H1 (cell line): ENCODE data around the gene ZNF512B.

Experiments
- ATF2 ChIP-seq: IDR thresholded peaks from 2 replicates; pipeline ENCODE4 v1.6.1; 2012; ENCODE audit warnings: low read length, inconsistent platforms
- BCL11A ChIP-seq, 2 experiments: IDR thresholded peaks; one replicate each; pipeline ENCODE4 v1.6.1; 2011; ENCODE audit warnings: low read depth in 2 of 2, low read length in 2 of 2, mild to moderate bottlenecking in 2 of 2
- CTCF ChIP-seq, 3 experiments: IDR thresholded peaks; 1 replicate in 2 of 3; 2 replicates in 1 of 3; pipeline versions ENCODE4 v1.5.1 to v1.6.1; 2011; ENCODE audit warnings: low read length in 3 of 3, mild to moderate bottlenecking in 3 of 3, inconsistent platforms in 2 of 3, low read depth in 1 of 3, moderate library complexity in 1 of 3; ENCODE audit not compliant: insufficient read depth in 1 of 3; ENCODE audit errors: control extremely low read depth in 1 of 3
- E2F6 ChIP-seq: IDR thresholded peaks from 2 replicates; pipeline ENCODE4 v1.6.1; 2012; ENCODE audit warnings: inconsistent platforms
- EGR1 ChIP-seq: IDR thresholded peaks from 2 replicates; pipeline ENCODE4 v1.6.1; 2011; ENCODE audit warnings: low read depth, low read length, borderline replicate concordance
- EZH2 ChIP-seq: fragments of 200-600 bp; sonication (generic); IDR thresholded peaks from 2 replicates; pipeline ENCODE4 v1.7.1; 2012; ENCODE audit warnings: low read depth, mild to moderate bottlenecking, moderate library complexity, low read length, inconsistent platforms; ENCODE audit not compliant: severe bottlenecking
- POLR2A ChIP-seq, 2 experiments: IDR thresholded peaks; 1 replicate in 1 of 2; 2 replicates in 1 of 2; pipeline ENCODE4 v1.6.1; 2011; ENCODE audit warnings: low read depth in 2 of 2, low read length in 2 of 2, mild to moderate bottlenecking in 2 of 2; ENCODE audit errors: control extremely low read depth in 1 of 2
- RNF2 ChIP-seq: fragments of 200-900, 300-1000 bp; sonication (generic); IDR thresholded peaks from 2 replicates; pipeline ENCODE4 v1.7.1; 2016; ENCODE audit warnings: borderline replicate concordance, low read depth, mild to moderate bottlenecking, antibody characterized with exemption, low read length; ENCODE audit not compliant: poor library complexity, severe bottlenecking; ENCODE audit errors: missing control alignments
- SAP30 ChIP-seq: fragments of 300-600 bp; sonication (generic); IDR thresholded peaks from 2 replicates; pipeline ENCODE4 v1.7.1; 2012; ENCODE audit warnings: low read length, moderate library complexity, mild to moderate bottlenecking, inconsistent platforms; ENCODE audit not compliant: insufficient read depth, insufficient replicate concordance
- SP1 ChIP-seq: IDR thresholded peaks from 2 replicates; pipeline ENCODE4 v1.6.1; 2011; ENCODE audit warnings: low read depth, low read length
- SP2 ChIP-seq: IDR thresholded peaks from 2 replicates; pipeline ENCODE4 v1.6.1; 2012; ENCODE audit warnings: mild to moderate bottlenecking, low read length, inconsistent platforms
- SP4 ChIP-seq: IDR thresholded peaks from 2 replicates; pipeline ENCODE4 v1.6.1; 2012; ENCODE audit warnings: low read length, inconsistent platforms
- ZNF274 ChIP-seq: IDR thresholded peaks from 2 replicates; pipeline ENCODE4 v1.7.0; 2012; ENCODE audit warnings: low read length, borderline replicate concordance; ENCODE audit errors: extremely low read depth

- TF ChIP-seq CTCF (IDR thresholded peaks at IDR 0.05; ENCODE audit: control extremely low read depth in 1 of 3, insufficient read depth in 1 of 3, low read depth in 1 of 3, low read length in 3 of 3) (no peak), EZH2 (no peak), BCL11A (IDR thresholded peaks at IDR 0.05; ENCODE audit: low read depth in 2 of 2, low read length in 2 of 2) (no peak), POLR2A (IDR thresholded peaks at IDR 0.05; ENCODE audit: control extremely low read depth in 1 of 2, low read depth in 2 of 2, low read length in 2 of 2) (no peak), ZNF274 (no peak), SP2 (no peak), E2F6 (no peak), SP4 (no peak), ATF2 (no peak), RNF2 (no peak), SP1 (no peak), EGR1 (no peak), SAP30 (no peak)
Observed at GRCh38 chr20:63980317-63980805, 10.6 kb upstream of the ZNF512B start.
